C4-2B (cell line): Measurements from ENCODE around the gene NKPD1.

Source experiments
- CTCF ChIP-seq: fragments of 450-650 bp; conservative IDR thresholded peaks from 2 replicates; pipeline ENCODE4 v1.5.1; 2017; ENCODE audit warnings: mild to moderate bottlenecking
- ZFX ChIP-seq: fragments of 450-650 bp; IDR thresholded peaks from 2 replicates; pipeline ENCODE4 v1.6.1; 2017

- TF ChIP-seq CTCF (no peak), ZFX (peak; percentile 82)
Measured at GRCh38 chr19:45179072-45179891, 18.5 kb upstream of the NKPD1 start.
